ENCODE data around the gene CEP85L. TPM values are rescaled to one million over a fixed set of nuclear protein-coding genes. Genes with fewer than 3 reads are reported as not detected.
A peak's percentile ranks its signal among the peaks of the same experiment; 100 is the strongest.

Gene CEP85L
- total and polyA plus RNA-seq, 2 experiments from 2014 or later: 12.4 to 13.0 TPM

DNA sequence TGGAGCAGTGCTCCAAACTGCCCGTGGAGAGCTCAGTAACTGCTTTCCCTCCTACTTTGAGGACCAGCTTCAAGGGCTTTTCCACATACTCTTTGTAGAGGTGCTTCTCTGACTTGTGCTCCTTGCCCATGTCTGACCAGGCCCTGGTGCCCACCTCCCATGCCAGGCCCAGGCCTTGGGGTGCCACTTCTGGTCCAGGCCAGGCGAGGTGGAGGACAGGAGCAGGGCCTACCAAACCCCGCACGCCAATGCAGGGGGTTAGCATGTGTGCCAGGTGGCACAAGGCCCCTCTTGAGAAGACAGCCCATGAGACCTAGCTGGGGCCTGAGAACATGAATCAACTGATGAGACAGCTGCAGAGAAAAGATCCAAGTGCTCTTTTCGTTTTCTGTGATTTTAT is 150.3 kb downstream of the CEP85L start:
- Histone ChIP-seq H3K79me2 (ENCODE audit: insufficient read depth) (peaks cover 7% of the 10 kb centered on the region; the same call in 1 of the 2 replicates), H3K27ac (no peak overlapping the region), H3K9me2 (ENCODE audit: insufficient read depth) (no peaks in the 10 kb centered on the region; the same call in none of the 2 replicates), H4K20me1 (ENCODE audit: insufficient read depth) (no peaks in the 10 kb centered on the region), H3K27me3 (replicated peaks; ENCODE audit: insufficient read depth) (no peaks in the 10 kb centered on the region), H3K36me3 (ENCODE audit: low read depth) (no peaks in the 10 kb centered on the region; the same call in 1 of the 2 replicates), H3K4me3 (no peak overlapping the region), H2AFZ (no peak overlapping the region), H3K9me3 (ENCODE audit: low read depth) (no peaks in the 10 kb centered on the region), H3F3A (ENCODE audit: insufficient read depth) (no peaks in the 10 kb centered on the region), H3K4me1 (ENCODE audit: insufficient read depth) (no peaks in the 10 kb centered on the region), H3K4me2 (ENCODE audit: unreplicated experiment) (no peak overlapping the region), H3K9ac (no peak overlapping the region)
- in situ Hi-C loops (cut with MboI): loop anchor here (10.0 kb wide), 1 partner anchor 216 kb away; no protein-coding TSS in a partner anchor
- WGBS, 2 experiments (ENCODE audit: low coverage in 1 of 2, low lambda C conversion rate in 2 of 2, missing lambda C conversion rate in 2 of 2): 82 to 88% methylated on average over 5 of the region's 5 CpGs
- no peak for DNase-seq
- TF ChIP-seq EZH2 (IDR thresholded peaks at IDR 0.05; ENCODE audit: insufficient read depth, poor library complexity, severe bottlenecking): no peak
- TF ChIP-seq EZH2phosphoT487 (IDR thresholded peaks at IDR 0.05; ENCODE audit: insufficient read depth, low read depth): no peak

GRCh38 chr6:118500130-118501015 is 151.0 kb downstream of the CEP85L start:
- H3K4me3 ChIP-seq: no peak overlapping the region
- H3K79me2 ChIP-seq (ENCODE audit: insufficient read depth): peaks cover 7% of the 10 kb centered on the region; the same call in 1 of the 2 replicates
- TF ChIP-seq EZH2phosphoT487 (IDR thresholded peaks at IDR 0.05; ENCODE audit: insufficient read depth, low read depth) (no peak), EZH2 (IDR thresholded peaks at IDR 0.05; ENCODE audit: insufficient read depth, poor library complexity, severe bottlenecking) (no peak)
- no peak overlapping the region for H3K27ac ChIP-seq
- H3F3A ChIP-seq (ENCODE audit: insufficient read depth): no peaks in the 10 kb centered on the region
- no peak overlapping the region for H3K9ac ChIP-seq
- H2AFZ ChIP-seq: no peak overlapping the region
- peaks cover 2% of the 10 kb centered on the region; the same call in 1 of the 2 replicates for H3K36me3 ChIP-seq (ENCODE audit: low read depth)
- no peaks in the 10 kb centered on the region for H3K9me3 ChIP-seq (ENCODE audit: low read depth)
- no peaks in the 10 kb centered on the region; the same call in none of the 2 replicates for H3K9me2 ChIP-seq (ENCODE audit: insufficient read depth)
- no peaks in the 10 kb centered on the region for H3K27me3 ChIP-seq (replicated peaks; ENCODE audit: insufficient read depth)
- H3K4me1 ChIP-seq (ENCODE audit: insufficient read depth): 0 out of 2 replicates have a peak, but pooled peaks cover 6% of the 10 kb centered on the region
- 96 to 99% methylated on average over 10 of the region's 10 CpGs for WGBS, 2 experiments (ENCODE audit: low coverage in 1 of 2, low lambda C conversion rate in 2 of 2, missing lambda C conversion rate in 2 of 2)
- no peak for DNase-seq
- H4K20me1 ChIP-seq (ENCODE audit: insufficient read depth): no peaks in the 10 kb centered on the region
- in situ Hi-C loops (cut with MboI): loop anchor here (10.0 kb wide), 1 partner anchor 216 kb away; no protein-coding TSS in a partner anchor
- H3K4me2 ChIP-seq (ENCODE audit: unreplicated experiment): no peak overlapping the region

GRCh38 chr6:118495485-118496280 is 155.7 kb downstream of the CEP85L start:
- 87 to 90% methylated on average over 5 of the region's 5 CpGs for WGBS, 2 experiments (ENCODE audit: low coverage in 1 of 2, low lambda C conversion rate in 2 of 2, missing lambda C conversion rate in 2 of 2)
- Histone ChIP-seq H3K9ac (no peak overlapping the region), H3K4me2 (ENCODE audit: unreplicated experiment) (no peak overlapping the region), H3K4me3 (no peak overlapping the region; the same call in 1 of the 2 replicates), H4K20me1 (ENCODE audit: insufficient read depth) (no peaks in the 10 kb centered on the region), H3K4me1 (ENCODE audit: insufficient read depth) (0 out of 2 replicates have a peak, but pooled peaks cover 7% of the 10 kb centered on the region), H3F3A (ENCODE audit: insufficient read depth) (no peaks in the 10 kb centered on the region), H3K79me2 (ENCODE audit: insufficient read depth) (peaks cover 7% of the 10 kb centered on the region; the same call in 1 of the 2 replicates), H3K9me2 (ENCODE audit: insufficient read depth) (no peaks in the 10 kb centered on the region), H3K36me3 (ENCODE audit: low read depth) (peaks cover 16% of the 10 kb centered on the region; the same call in 1 of the 2 replicates), H3K27ac (no peak overlapping the region), H2AFZ (no peak overlapping the region), H3K9me3 (ENCODE audit: low read depth) (no peaks in the 10 kb centered on the region), H3K27me3 (replicated peaks; ENCODE audit: insufficient read depth) (no peaks in the 10 kb centered on the region)
- in situ Hi-C loops (cut with MboI): no loop called here
- peak; percentile 27 for DNase-seq
- no peak for TF ChIP-seq EZH2 (IDR thresholded peaks at IDR 0.05; ENCODE audit: insufficient read depth, poor library complexity, severe bottlenecking)
- TF ChIP-seq EZH2phosphoT487 (IDR thresholded peaks at IDR 0.05; ENCODE audit: insufficient read depth, low read depth): no peak

DNA sequence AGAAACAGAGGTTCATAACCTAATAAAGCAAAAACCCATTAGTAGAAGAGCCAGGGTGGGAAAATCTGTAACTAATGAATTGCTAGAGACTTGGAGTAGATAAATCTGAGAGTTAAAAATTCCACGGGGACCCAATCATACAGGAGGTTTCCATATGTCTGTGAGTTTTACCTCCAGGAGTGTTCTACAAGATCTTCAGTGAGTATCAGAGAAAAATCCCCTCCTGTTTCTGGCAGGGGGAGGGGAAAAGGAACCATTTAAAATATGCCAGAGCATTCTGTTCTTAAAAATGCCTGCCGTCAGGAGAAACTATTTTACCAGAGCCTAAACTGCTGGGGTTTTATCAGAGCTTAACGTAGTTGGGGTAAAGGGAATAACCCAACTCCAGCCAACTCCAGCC is 157.3 kb downstream of the CEP85L start:
- no peak overlapping the region for H3K4me3 ChIP-seq
- DNase-seq: no peak
- in situ Hi-C loops (cut with MboI): no loop called here

More for the DNA sequence above, 157.3 kb downstream of the CEP85L start:
- TF ChIP-seq EZH2 (IDR thresholded peaks at IDR 0.05; ENCODE audit: insufficient read depth, poor library complexity, severe bottlenecking): no peak
- no peak for TF ChIP-seq EZH2phosphoT487 (IDR thresholded peaks at IDR 0.05; ENCODE audit: insufficient read depth, low read depth)
- peaks cover 29% of the 10 kb centered on the region; the same call in 1 of the 2 replicates for H3K36me3 ChIP-seq (ENCODE audit: low read depth)
- no peak overlapping the region for H2AFZ ChIP-seq
- H3F3A ChIP-seq (ENCODE audit: insufficient read depth): no peaks in the 10 kb centered on the region
- WGBS, 2 experiments (ENCODE audit: low coverage in 1 of 2, low lambda C conversion rate in 2 of 2, missing lambda C conversion rate in 2 of 2): 68 to 71% methylated on average over 3 of the region's 3 CpGs
- no peaks in the 10 kb centered on the region for H4K20me1 ChIP-seq (ENCODE audit: insufficient read depth)
- H3K9me3 ChIP-seq (ENCODE audit: low read depth): no peaks in the 10 kb centered on the region
- no peak overlapping the region for H3K4me2 ChIP-seq (ENCODE audit: unreplicated experiment)
- no peaks in the 10 kb centered on the region for H3K9me2 ChIP-seq (ENCODE audit: insufficient read depth)
- H3K79me2 ChIP-seq (ENCODE audit: insufficient read depth): peaks cover 7% of the 10 kb centered on the region; the same call in 1 of the 2 replicates
- no peak overlapping the region for H3K27ac ChIP-seq
- H3K9ac ChIP-seq: no peak overlapping the region
- H3K4me1 ChIP-seq (ENCODE audit: insufficient read depth): 0 out of 2 replicates have a peak, but pooled peaks cover 7% of the 10 kb centered on the region
- H3K27me3 ChIP-seq (replicated peaks; ENCODE audit: insufficient read depth): no peaks in the 10 kb centered on the region
